Stimulated activated CD8-positive, alpha-beta memory T cell treated with anti-CD3 and anti-CD28 coated beads, Interleukin-12 subunit alpha, Interleukin-12 subunit beta, amount 100 ng/mL, for 1 hour (primary cell): ENCODE measurements around the gene ACVR1.

ENCODE experiments used
- DNase-seq: peaks from one replicate; pipeline ENCODE4 v3.0.0-alpha.2; 2020; ENCODE audit warnings: low read depth

Gene ACVR1

DNA sequence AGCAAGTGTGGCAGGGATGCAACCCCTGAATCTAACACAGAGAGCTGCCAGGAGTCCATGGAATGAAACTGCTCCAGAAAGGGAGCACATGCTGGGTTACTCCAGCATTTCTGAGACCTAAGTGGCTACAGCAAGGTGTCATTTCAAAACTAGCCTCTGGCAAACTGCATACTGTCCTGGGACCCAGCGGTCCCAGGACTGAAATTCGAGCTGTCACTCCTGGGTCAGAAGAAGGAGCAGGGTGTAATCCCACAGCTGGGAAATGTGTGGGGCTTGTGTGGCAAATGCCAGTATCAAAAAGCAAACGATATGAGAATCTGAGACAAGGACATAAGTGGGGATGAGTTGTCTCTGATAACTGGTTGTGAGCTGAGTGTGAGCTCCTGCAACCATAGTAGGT, 177.1 kb downstream of the ACVR1 start:
- no peak for DNase-seq

DNA sequence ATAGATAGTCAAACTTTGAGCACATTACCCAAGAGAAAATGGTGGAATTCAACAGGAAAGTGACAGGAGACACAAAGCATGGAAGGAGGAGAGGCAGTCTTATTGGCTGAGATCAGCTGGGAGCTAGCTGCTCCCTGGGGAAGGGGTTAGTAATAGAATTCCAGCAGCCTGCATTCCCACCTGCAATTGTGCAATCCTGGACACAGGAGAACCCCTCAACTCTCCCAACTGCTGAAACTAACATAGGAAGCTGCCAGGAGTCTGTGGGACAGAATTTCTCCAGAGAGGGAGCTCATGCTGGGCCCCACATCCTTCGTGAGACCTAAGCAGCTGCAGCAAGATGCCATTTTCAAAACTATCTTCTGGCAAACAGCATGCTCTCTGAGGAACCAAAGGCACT, 177.7 kb downstream of the ACVR1 start:
- no peak for DNase-seq

DNA sequence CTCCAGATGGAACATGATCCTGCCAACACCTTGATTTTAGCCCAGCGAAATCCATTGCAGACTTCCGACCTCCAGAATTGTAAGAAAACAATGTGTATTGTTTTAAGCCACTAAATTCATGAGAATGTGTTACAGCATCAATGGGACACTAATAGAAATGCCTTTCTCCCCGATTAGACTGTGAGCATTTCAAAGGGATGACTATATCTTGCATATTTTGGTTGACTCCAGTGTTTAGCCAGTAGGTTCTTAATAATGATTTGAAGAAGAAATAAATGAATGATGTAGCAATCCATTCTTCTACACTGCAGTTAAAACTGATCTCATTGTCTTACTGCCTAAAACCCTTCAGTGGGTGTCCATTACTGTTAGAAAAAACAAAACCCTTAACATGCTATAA, 180.1 kb downstream of the ACVR1 start:
- no peak for DNase-seq

DNA sequence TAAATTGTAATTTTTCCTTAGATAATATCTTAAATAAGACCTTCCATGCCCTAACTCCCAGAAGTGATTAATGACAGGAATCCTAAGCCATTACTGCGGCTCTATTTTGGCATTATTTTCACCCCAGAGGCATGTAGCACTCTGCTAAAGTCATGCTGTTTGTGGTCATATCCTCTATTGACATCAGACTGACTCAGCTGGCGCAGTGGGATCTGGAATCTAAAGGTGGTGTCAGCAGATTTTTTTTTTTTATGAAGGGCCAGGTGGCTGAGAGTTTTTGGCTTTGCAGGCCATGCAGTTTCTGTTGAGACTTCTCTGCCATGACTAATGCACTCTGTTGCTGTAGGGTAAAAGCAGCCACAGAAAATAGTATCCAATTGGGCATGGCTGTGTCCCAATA, 183.4 kb downstream of the ACVR1 start:
- DNase-seq = no peak

DNA sequence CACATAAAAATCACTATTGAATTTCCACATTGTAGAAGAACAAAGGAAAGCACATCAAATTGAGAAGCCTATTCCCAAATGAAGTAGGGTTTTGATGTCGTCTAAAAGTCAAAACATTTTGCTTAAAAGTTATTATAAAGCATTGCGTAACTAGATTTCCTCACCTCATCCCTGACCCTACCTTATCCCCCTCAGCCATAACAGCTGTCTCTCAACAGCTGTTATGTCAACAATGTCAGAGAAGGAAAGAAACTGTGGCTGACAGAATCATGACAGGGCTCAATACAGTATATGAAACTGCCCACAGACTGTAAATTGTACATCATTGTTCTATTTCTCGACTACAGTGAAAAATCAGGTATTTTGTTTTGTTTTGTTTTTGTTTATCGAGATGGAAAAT, 184.4 kb downstream of the ACVR1 start:
- DNase-seq = no peak

DNA sequence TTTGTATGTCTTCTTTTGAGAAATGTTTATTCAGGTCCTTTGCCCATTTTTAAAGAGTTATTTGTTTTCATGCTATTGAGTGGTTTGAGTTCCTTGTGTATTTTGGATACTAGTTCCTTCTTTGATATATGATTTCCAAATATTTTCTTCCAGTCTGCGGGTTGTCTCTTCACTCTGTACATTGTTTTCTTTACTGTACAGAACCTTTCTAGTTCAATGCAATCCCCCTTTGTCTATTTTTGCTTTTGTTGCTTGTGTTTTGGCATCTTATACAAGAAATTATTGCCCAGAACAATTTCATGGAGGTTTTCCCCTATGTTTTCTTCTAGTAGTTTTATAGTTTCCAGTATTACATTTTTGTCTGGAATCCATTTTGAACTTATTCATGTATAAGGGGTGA, 185.0 kb downstream of the ACVR1 start:
- no peak for DNase-seq
